Prostate gland (tissue), 2 donors: ENCODE measurements around the gene VPS8. TPM values are rescaled to one million over a fixed set of nuclear protein-coding genes. Genes with fewer than 3 reads are reported as not detected.

Experiments
- DNase-seq: peaks from one replicate; pipeline ENCODE4 v3.0.0-alpha.2; 2019; ENCODE audit warnings: low spot score
- H3K27ac ChIP-seq, 2 donors: fragments of 200-600 bp; sonication (generic); 2 replicates each; pipeline ENCODE4 v1.5.1; 2017 to 2019
- H3K27me3 ChIP-seq: fragments of 200-600 bp; sonication (generic); replicated peaks from 2 replicates; pipeline ENCODE4 v1.5.1; 2019; ENCODE audit not compliant: insufficient read depth
- H3K36me3 ChIP-seq, 2 donors: fragments of 200-600 bp; sonication (generic); 1 replicate in 1 of 2; 2 replicates in 1 of 2; pipeline versions ENCODE4 v1.5.1 to v1.8.1; 2017 to 2019
- H3K4me1 ChIP-seq: fragments of 200-600 bp; sonication (generic); replicated peaks from 2 replicates; pipeline ENCODE4 v1.5.1; 2019
- H3K4me3 ChIP-seq, 2 donors: fragments of 200-600 bp; sonication (generic); 2 replicates each; pipeline ENCODE4 v1.5.1; 2017 to 2019
- H3K9me3 ChIP-seq: fragments of 200-600 bp; sonication (generic); 2 replicates; pipeline ENCODE4 v1.5.1; 2017
- POLR2A ChIP-seq: fragments of 450-650 bp; IDR thresholded peaks from one replicate; pipeline ENCODE4 v1.6.1; 2016; ENCODE audit warnings: antibody characterized with exemption, mild to moderate bottlenecking
- POLR2AphosphoS5 ChIP-seq: sonication (generic); formaldehyde crosslinking; IDR thresholded peaks from one replicate; pipeline ENCODE4 v1.6.1; 2017; ENCODE audit warnings: antibody characterized with exemption
- WGBS: methylation state at CpG from one replicate; pipeline ENCODE4 v1.1.5; 2018; 5-methylcytosine and 5-hydroxymethylcytosine counted together
- intact Hi-C: fragments of 100-400 bp; cut with DNase I; formaldehyde crosslinking; loops from one replicate; pipeline ENCODE4 v1.14.2; 2022
- total RNA-seq, 2 donors: library from RNA; depleted of rRNA; stranded (reverse); fragments of >200 nt; gene quantifications; one replicate each; pipeline ENCODE4 v1.1.0, GENCODE V29; 2016
- TF ChIP-seq, protein P1 (sequence below), 4 experiments: fragments of 200-600 bp in 2 of 4; fragments of 450-650 bp in 2 of 4; sonication (generic) in 2 of 4; IDR thresholded peaks; 1 replicate in 3 of 4; 2 replicates in 1 of 4; pipeline ENCODE4 v1.5.1; 2016 to 2019; ENCODE audit warnings: antibody characterized with exemption in 4 of 4, mild to moderate bottlenecking in 2 of 4, moderate library complexity in 2 of 4

The VPS8 gene
- total RNA-seq, 2 donors from 2014 or later, result 36.7 to 70.6 TPM

GRCh38 chr3:184850201-184850600 is 38.2 kb downstream of the VPS8 start:
- 90% methylated on average over 2 of the region's 2 CpGs for WGBS
- no peak for DNase-seq
- intact Hi-C loops, result no loop called here
- TF ChIP-seq, protein P1, sequence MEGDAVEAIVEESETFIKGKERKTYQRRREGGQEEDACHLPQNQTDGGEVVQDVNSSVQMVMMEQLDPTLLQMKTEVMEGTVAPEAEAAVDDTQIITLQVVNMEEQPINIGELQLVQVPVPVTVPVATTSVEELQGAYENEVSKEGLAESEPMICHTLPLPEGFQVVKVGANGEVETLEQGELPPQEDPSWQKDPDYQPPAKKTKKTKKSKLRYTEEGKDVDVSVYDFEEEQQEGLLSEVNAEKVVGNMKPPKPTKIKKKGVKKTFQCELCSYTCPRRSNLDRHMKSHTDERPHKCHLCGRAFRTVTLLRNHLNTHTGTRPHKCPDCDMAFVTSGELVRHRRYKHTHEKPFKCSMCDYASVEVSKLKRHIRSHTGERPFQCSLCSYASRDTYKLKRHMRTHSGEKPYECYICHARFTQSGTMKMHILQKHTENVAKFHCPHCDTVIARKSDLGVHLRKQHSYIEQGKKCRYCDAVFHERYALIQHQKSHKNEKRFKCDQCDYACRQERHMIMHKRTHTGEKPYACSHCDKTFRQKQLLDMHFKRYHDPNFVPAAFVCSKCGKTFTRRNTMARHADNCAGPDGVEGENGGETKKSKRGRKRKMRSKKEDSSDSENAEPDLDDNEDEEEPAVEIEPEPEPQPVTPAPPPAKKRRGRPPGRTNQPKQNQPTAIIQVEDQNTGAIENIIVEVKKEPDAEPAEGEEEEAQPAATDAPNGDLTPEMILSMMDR (IDR thresholded peaks at IDR 0.05), result no peak
- TF ChIP-seq POLR2A (no peak), POLR2AphosphoS5 (no peak)
- H3K4me1 ChIP-seq, result no peaks in the 10 kb centered on the region
- no peak overlapping the region for H3K4me3 ChIP-seq
- H3K27me3 ChIP-seq, result no peaks in the 10 kb centered on the region
- H3K27ac ChIP-seq, result no peak overlapping the region
- no peaks in the 10 kb centered on the region for H3K9me3 ChIP-seq
- peaks cover 0 to 5% of the 10 kb centered on the region in 2 donors for H3K36me3 ChIP-seq

GRCh38 chr3:184857099-184857498 is 45.1 kb downstream of the VPS8 start:
- Histone ChIP-seq H3K4me1 (no peaks in the 10 kb centered on the region), H3K36me3 (peaks cover 0 to 9% of the 10 kb centered on the region in 2 donors), H3K4me3 (no peak overlapping the region), H3K9me3 (no peaks in the 10 kb centered on the region), H3K27ac (no peak overlapping the region), H3K27me3 (no peaks in the 10 kb centered on the region)
- intact Hi-C loops, result no loop called here
- DNase-seq, result no peak
- TF ChIP-seq POLR2A, result no peak
- TF ChIP-seq, protein P1 (IDR thresholded peaks at IDR 0.05), result no peak
- no peak for TF ChIP-seq POLR2AphosphoS5
- WGBS, result 99% methylated on average over 2 of the region's 2 CpGs

DNA sequence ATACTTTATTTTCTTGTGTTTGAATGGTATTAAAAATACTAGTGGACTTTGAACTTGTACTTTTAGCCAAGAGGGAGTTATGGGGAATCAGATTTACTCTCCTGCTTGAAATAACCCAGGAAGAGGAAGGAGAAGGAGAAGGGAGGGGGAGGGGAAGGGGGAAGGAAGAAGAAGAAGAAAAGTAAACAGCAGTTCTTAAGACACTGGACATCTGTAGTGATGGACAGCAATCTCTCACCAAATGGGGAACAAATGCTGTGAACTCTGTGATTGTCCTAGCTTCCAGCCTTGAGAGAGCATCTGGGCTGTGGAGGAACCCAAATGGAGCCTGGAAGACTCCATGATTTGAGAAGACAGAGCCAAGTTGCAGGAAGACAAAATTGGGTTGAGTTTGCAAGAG is 52.0 kb downstream of the VPS8 start:
- TF ChIP-seq POLR2AphosphoS5 (no peak), POLR2A (no peak)
- TF ChIP-seq, protein P1 (IDR thresholded peaks at IDR 0.05), result no peak
- Histone ChIP-seq H3K27ac (no peak overlapping the region), H3K27me3 (no peaks in the 10 kb centered on the region), H3K9me3 (no peaks in the 10 kb centered on the region), H3K4me1 (no peaks in the 10 kb centered on the region), H3K36me3 (no peaks in the 10 kb centered on the region), H3K4me3 (no peak overlapping the region)
- intact Hi-C loops, result no loop called here
- DNase-seq, result no peak

- H3K4me3 ChIP-seq, result no peak overlapping the region
- TF ChIP-seq, protein P1 (IDR thresholded peaks at IDR 0.05), result no peak
- no peak for TF ChIP-seq POLR2A
- TF ChIP-seq POLR2AphosphoS5, result no peak
- H3K4me1 ChIP-seq, result no peaks in the 10 kb centered on the region
- no peaks in the 10 kb centered on the region for H3K36me3 ChIP-seq
- H3K27me3 ChIP-seq, result no peaks in the 10 kb centered on the region
- intact Hi-C loops, result no loop called here
- no peak overlapping the region for H3K27ac ChIP-seq
- no peak for DNase-seq
- 83% methylated on average over 2 of the region's 2 CpGs for WGBS
- no peaks in the 10 kb centered on the region for H3K9me3 ChIP-seq
Measured at GRCh38 chr3:184868477-184868876, 56.5 kb downstream of the VPS8 start.

GRCh38 chr3:184872200-184872599 is 60.2 kb downstream of the VPS8 start:
- WGBS, result 67% methylated on average over 4 of the region's 4 CpGs
- Histone ChIP-seq H3K27ac (no peak overlapping the region), H3K4me3 (no peak overlapping the region), H3K36me3 (no peaks in the 10 kb centered on the region), H3K4me1 (no peaks in the 10 kb centered on the region), H3K27me3 (no peaks in the 10 kb centered on the region), H3K9me3 (no peaks in the 10 kb centered on the region)
- intact Hi-C loops, result no loop called here
- DNase-seq, result no peak
- TF ChIP-seq POLR2A, result no peak
- TF ChIP-seq, protein P1 (IDR thresholded peaks at IDR 0.05), result no peak
- TF ChIP-seq POLR2AphosphoS5, result no peak
